ENCODE measurements around the gene KDF1.

Gene KDF1

DNA sequence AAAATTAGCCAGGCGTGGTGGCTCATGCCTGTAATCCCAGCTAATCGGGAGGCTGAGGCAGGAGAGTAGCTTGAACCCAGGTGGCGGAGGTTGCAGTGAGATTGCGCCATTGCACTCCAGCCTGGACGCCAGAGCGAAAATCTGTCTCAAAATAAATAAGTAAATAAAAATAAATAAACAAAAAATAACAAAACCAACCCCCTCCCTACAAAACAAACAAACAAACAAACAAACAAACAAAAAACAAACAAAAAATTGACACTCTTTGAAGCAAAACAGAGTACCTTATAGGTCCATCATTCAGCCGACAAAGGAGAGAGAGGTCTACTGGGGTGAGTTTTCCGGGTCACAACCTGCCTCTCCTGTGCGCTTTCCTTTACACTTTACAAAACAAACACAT is 5.4 kb upstream of the KDF1 start:
- no peak overlapping the region for H3K27ac ChIP-seq (ENCODE audit: low read depth, low read length)
- peaks cover 2% of the 10 kb centered on the region; the same call in 1 of the 2 replicates for H3K27me3 ChIP-seq (ENCODE audit: low read length)
- H3K79me2 ChIP-seq (ENCODE audit: insufficient read depth, low read length), result no peaks in the 10 kb centered on the region
- no peak overlapping the region for H3K4me2 ChIP-seq (ENCODE audit: low read depth, low read length, poor library complexity, severe bottlenecking)
- H2AFZ ChIP-seq (ENCODE audit: low read depth, low read length, severe bottlenecking), result no peak overlapping the region
- TF ChIP-seq, protein P1, sequence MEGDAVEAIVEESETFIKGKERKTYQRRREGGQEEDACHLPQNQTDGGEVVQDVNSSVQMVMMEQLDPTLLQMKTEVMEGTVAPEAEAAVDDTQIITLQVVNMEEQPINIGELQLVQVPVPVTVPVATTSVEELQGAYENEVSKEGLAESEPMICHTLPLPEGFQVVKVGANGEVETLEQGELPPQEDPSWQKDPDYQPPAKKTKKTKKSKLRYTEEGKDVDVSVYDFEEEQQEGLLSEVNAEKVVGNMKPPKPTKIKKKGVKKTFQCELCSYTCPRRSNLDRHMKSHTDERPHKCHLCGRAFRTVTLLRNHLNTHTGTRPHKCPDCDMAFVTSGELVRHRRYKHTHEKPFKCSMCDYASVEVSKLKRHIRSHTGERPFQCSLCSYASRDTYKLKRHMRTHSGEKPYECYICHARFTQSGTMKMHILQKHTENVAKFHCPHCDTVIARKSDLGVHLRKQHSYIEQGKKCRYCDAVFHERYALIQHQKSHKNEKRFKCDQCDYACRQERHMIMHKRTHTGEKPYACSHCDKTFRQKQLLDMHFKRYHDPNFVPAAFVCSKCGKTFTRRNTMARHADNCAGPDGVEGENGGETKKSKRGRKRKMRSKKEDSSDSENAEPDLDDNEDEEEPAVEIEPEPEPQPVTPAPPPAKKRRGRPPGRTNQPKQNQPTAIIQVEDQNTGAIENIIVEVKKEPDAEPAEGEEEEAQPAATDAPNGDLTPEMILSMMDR (IDR thresholded peaks at IDR 0.05; ENCODE audit: insufficient read depth, low read length, poor library complexity, severe bottlenecking), result no peak
- no peak for TF ChIP-seq EZH2phosphoT487 (conservative IDR thresholded peaks at IDR 0.05; ENCODE audit: low read length)
- H3K9ac ChIP-seq (ENCODE audit: low read length), result no peak overlapping the region
- no peaks in the 10 kb centered on the region for H3K9me2 ChIP-seq (replicated peaks; ENCODE audit: insufficient read depth, low read length)
- no peaks in the 10 kb centered on the region for H3K9me3 ChIP-seq (ENCODE audit: insufficient read depth, low read length)
- no peak overlapping the region for H3K4me3 ChIP-seq (ENCODE audit: insufficient read depth, low read length, poor library complexity, severe bottlenecking)
- no peaks in the 10 kb centered on the region for H4K20me1 ChIP-seq (ENCODE audit: low read depth, low read length)
- H3F3A ChIP-seq (ENCODE audit: insufficient read depth), result peaks cover 12% of the 10 kb centered on the region; the same call in 1 of the 2 replicates
- H3K36me3 ChIP-seq (ENCODE audit: low read length), result no peaks in the 10 kb centered on the region

DNA sequence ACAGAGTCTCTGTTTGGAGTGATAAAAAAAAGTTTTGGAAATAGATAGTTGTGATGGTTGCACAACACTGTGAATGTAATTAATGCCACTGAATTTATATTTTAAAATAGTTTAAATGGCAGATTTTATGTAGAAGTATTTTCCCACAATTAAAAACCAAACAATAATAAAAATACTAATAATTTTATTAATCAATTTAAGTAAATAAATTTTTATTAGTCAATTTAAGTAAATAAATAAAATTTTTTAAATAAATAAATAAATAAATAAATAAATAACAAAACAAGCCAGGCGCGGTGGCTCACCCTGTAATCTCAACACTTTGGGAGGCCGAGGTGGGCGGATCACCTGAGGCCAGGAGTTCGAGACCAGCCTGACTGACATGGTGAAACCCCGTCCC is 4.9 kb upstream of the KDF1 start:
- Histone ChIP-seq H3K4me3 (ENCODE audit: insufficient read depth, low read length, poor library complexity, severe bottlenecking) (no peak overlapping the region), H3K9ac (ENCODE audit: low read length) (no peak overlapping the region), H3K4me2 (ENCODE audit: low read depth, low read length, poor library complexity, severe bottlenecking) (no peak overlapping the region), H4K20me1 (ENCODE audit: low read depth, low read length) (no peaks in the 10 kb centered on the region), H3K79me2 (ENCODE audit: insufficient read depth, low read length) (no peaks in the 10 kb centered on the region), H3K27me3 (ENCODE audit: low read length) (peaks cover 3% of the 10 kb centered on the region; the same call in 1 of the 2 replicates), H2AFZ (ENCODE audit: low read depth, low read length, severe bottlenecking) (no peak overlapping the region), H3K9me3 (ENCODE audit: insufficient read depth, low read length) (no peaks in the 10 kb centered on the region), H3F3A (ENCODE audit: insufficient read depth) (peaks cover 14% of the 10 kb centered on the region; the same call in 1 of the 2 replicates), H3K36me3 (ENCODE audit: low read length) (no peaks in the 10 kb centered on the region), H3K9me2 (replicated peaks; ENCODE audit: insufficient read depth, low read length) (no peaks in the 10 kb centered on the region), H3K27ac (ENCODE audit: low read depth, low read length) (no peak overlapping the region)
- no peak for TF ChIP-seq EZH2phosphoT487 (conservative IDR thresholded peaks at IDR 0.05; ENCODE audit: low read length)
- TF ChIP-seq, protein P1 (IDR thresholded peaks at IDR 0.05; ENCODE audit: insufficient read depth, low read length, poor library complexity, severe bottlenecking), result no peak

DNA sequence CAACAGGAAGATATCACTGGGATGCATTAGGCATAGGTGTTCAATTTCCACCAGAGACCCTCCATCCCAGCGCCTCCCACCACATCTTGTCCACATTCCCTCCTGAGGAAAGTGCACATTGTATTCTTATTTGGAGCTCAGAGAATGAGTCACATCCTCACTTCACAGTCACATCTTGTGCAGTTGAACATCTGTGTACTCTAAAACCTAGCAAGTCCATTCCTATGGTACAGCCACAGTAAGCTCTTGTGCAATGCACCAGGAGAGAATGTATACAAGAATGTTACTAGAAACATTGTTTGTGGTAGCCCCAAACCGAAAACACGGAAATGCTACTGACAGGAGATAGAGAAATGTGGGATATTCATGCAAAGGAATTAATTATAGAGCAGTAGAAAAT is 1.6 kb upstream of the KDF1 start:
- Histone ChIP-seq H3K9me2 (replicated peaks; ENCODE audit: insufficient read depth, low read length) (no peaks in the 10 kb centered on the region), H3F3A (ENCODE audit: insufficient read depth) (peaks cover 14% of the 10 kb centered on the region; the same call in 1 of the 2 replicates), H2AFZ (ENCODE audit: low read depth, low read length, severe bottlenecking) (no peak overlapping the region), H3K9me3 (ENCODE audit: insufficient read depth, low read length) (no peaks in the 10 kb centered on the region), H3K9ac (ENCODE audit: low read length) (no peak overlapping the region), H4K20me1 (ENCODE audit: low read depth, low read length) (no peaks in the 10 kb centered on the region), H3K36me3 (ENCODE audit: low read length) (no peaks in the 10 kb centered on the region), H3K27ac (ENCODE audit: low read depth, low read length) (no peak overlapping the region), H3K79me2 (ENCODE audit: insufficient read depth, low read length) (no peaks in the 10 kb centered on the region), H3K27me3 (ENCODE audit: low read length) (peaks cover 3% of the 10 kb centered on the region; the same call in 1 of the 2 replicates), H3K4me3 (ENCODE audit: insufficient read depth, low read length, poor library complexity, severe bottlenecking) (no peak overlapping the region), H3K4me2 (ENCODE audit: low read depth, low read length, poor library complexity, severe bottlenecking) (no peak overlapping the region)
- TF ChIP-seq, protein P1 (IDR thresholded peaks at IDR 0.05; ENCODE audit: insufficient read depth, low read length, poor library complexity, severe bottlenecking), result no peak
- no peak for TF ChIP-seq EZH2phosphoT487 (conservative IDR thresholded peaks at IDR 0.05; ENCODE audit: low read length)
